Memory B cell (primary cell): ENCODE data around the gene APBA2.
A peak's percentile ranks its signal among the peaks of the same experiment; 100 is the strongest.

Experiments used
- ATAC-seq: fragments of 150-1000 bp; cut with Tn5 transposase; 2 replicates; pipeline ENCODE4 v1.10.0; 2021; ENCODE audit warnings: low read depth, mild to moderate bottlenecking, moderate library complexity
- DNase-seq, 2 donors: peaks; one replicate each; pipeline ENCODE4 v3.0.0; 2022; ENCODE audit warnings: low spot score in 2 of 2
- H3K27ac Mint-ChIP-seq: one replicate; pipeline ENCODE4 v1.8.0; 2022; ENCODE audit warnings: mild to moderate bottlenecking, moderate library complexity, mixed read lengths
- H3K27me3 Mint-ChIP-seq: one replicate; pipeline ENCODE4 v1.8.0; 2022; ENCODE audit warnings: mixed read lengths
- H3K36me3 Mint-ChIP-seq: one replicate; pipeline ENCODE4 v1.8.0; 2022; ENCODE audit warnings: mild to moderate bottlenecking, mixed read lengths
- H3K4me1 Mint-ChIP-seq: one replicate; pipeline ENCODE4 v1.8.0; 2022; ENCODE audit warnings: mixed read lengths
- H3K4me3 Mint-ChIP-seq: one replicate; pipeline ENCODE4 v1.8.0; 2022; ENCODE audit warnings: mild to moderate bottlenecking, moderate library complexity, mixed read lengths
- H3K9me3 Mint-ChIP-seq: one replicate; pipeline ENCODE4 v1.8.0; 2022; ENCODE audit warnings: mixed read lengths

APBA2 gene

DNA sequence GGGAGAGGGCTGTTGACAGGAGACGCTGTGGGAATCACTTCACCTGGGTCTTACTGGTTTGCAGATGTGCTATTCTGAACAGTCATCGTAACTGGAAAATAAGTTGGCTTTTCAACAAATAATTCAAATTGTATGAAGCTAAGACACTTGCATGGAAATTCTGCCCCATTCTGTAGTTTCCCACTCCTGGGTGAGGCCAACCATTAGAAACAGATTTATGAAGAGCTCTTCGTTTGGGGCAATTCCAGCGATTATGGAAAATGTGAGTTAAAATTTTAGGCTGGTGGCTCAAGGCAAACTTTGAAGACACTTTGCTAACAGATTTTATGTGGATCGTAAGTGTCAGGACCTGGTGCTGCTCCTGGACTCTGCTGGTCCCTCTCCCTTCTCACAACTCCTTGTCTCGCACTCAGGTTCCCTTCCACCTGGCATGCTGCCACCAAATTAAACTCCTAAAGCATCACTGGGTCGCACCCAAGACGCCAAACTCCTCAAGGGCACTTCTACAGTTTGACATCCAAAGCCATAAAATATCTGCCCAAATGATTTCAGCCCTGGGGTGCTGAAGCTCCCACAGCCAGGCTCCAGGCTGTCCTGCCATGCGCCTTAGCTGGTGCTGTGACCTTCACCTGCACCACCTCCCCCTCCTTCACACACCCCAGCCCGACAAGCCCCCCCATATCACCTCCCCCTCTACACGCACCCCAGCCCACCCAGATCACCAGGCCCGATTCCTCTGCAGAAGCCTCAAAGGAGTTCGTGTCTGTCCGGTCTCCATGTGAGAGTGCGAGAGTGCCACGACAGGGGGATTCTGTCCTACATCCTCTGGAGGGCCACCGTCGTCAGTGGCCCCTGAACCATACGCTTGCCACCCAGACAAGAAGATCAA is 245.4 kb downstream of the APBA2 start:
- Mint-ChIP-seq H3K27ac (no peak overlapping the region), H3K4me3 (no peak overlapping the region), H3K27me3 (peaks cover 5% of the 10 kb centered on the region), H3K4me1 (no peaks in the 10 kb centered on the region), H3K36me3 (no peaks in the 10 kb centered on the region), H3K9me3 (no peaks in the 10 kb centered on the region)
- DNase-seq, result no peak
- no peak for ATAC-seq

DNA sequence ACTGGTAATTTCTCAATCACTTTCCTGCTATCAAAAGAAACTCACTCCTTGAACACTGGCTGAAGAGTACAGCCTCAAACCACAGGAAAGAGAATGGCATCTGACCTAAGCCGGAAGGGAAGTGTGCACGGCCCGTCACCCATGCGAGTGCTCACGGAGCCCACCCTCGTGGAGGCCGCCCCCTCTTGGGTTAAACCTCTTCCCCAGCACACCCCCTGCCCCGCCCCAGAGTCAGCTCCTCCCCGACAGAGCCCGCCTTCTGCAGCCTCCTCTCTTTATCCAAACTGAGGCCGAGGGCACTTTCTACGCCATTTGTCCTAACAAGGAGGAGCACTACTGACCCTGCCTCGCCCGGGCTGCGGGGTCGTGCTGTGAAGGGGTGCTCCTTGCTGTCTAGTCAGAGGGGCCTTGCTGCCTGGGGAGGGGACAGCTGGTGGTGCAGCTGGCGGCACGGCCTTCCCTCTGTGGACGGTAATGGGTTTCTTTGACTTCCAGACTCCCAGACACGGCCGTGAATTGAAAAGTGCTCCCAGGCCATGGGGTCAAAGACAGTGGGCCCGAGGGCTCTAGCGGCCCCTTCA is 246.2 kb downstream of the APBA2 start:
- Mint-ChIP-seq H3K9me3 (no peaks in the 10 kb centered on the region), H3K27me3 (peaks cover 5% of the 10 kb centered on the region), H3K36me3 (no peaks in the 10 kb centered on the region), H3K4me1 (no peaks in the 10 kb centered on the region), H3K27ac (no peak overlapping the region), H3K4me3 (no peak overlapping the region)
- DNase-seq (no peak), ATAC-seq (no peak)

DNA sequence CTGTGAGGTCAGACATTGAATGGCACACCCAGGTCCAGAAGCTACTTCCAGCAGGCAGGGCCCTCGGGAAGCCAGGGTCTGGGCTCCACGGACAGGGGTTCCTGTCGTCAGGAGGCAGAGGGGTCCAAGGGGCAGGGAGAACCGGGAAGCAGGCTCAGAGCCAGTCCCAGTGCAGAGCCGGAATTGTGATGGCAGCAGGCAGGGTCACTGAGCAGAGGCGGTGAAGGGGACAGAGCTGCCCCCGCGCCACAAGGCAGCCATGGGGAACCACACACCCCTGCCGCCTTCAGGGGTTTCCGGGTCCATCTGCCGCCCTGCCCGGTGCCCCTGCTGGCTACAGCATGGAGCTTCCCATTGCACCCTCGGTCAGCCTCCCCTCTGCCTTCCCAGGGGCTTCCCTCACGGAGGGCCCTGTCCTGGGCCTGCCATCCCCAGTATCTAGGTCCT is 247.0 kb downstream of the APBA2 start:
- H3K4me1 Mint-ChIP-seq, result no peaks in the 10 kb centered on the region
- H3K36me3 Mint-ChIP-seq, result no peaks in the 10 kb centered on the region
- H3K9me3 Mint-ChIP-seq, result no peaks in the 10 kb centered on the region
- H3K4me3 Mint-ChIP-seq, result no peak overlapping the region
- no peak overlapping the region for H3K27ac Mint-ChIP-seq
- DNase-seq (no peak), ATAC-seq (no peak)
- peaks cover 5% of the 10 kb centered on the region for H3K27me3 Mint-ChIP-seq

DNA sequence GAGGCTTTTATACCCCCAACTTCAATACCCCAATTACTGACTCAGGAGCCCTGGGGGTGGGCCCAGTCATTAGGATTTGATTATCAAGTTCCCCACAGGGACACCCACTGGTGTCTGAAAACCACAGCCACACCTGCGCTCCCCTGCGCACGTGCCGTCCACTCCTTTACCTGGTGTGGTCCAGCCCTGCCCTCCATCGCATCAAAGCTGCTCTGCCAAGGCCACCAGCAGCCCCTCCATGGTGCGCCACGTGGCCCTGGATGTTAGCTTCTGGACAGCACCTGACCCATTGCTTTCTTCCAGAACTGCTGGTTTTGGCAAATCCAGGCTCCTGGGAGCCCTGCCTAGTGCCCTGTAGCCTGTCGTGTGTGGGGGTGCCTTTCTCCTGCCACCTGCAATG is 247.5 kb downstream of the APBA2 start:
- DNase-seq (no peak), ATAC-seq (no peak)
- no peaks in the 10 kb centered on the region for H3K36me3 Mint-ChIP-seq
- H3K9me3 Mint-ChIP-seq, result no peaks in the 10 kb centered on the region
- peaks cover 6% of the 10 kb centered on the region for H3K27me3 Mint-ChIP-seq
- no peak overlapping the region for H3K4me3 Mint-ChIP-seq
- H3K4me1 Mint-ChIP-seq, result no peaks in the 10 kb centered on the region
- H3K27ac Mint-ChIP-seq, result no peak overlapping the region

DNA sequence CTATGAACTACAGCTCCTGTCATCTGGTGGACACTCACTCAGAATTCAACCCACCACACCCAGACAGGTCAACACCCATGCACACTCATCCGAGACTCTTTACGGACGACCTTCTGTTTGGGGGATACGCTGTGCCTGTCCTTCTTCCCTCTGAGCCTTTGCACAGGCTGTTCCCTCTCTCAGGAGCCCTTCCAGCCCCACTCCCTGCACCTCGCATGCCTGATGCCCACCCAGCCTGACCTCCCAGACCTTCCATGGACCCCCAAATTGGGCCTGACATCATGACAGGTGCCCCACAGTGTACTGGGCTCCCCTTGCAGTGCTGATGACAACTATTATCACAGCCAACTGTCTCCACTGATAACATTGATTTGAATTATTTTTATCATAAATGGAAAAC is 248.0 kb downstream of the APBA2 start:
- Mint-ChIP-seq H3K4me1 (no peaks in the 10 kb centered on the region), H3K27me3 (peaks cover 10% of the 10 kb centered on the region), H3K36me3 (no peaks in the 10 kb centered on the region), H3K27ac (no peak overlapping the region), H3K4me3 (no peak overlapping the region), H3K9me3 (no peaks in the 10 kb centered on the region)
- ATAC-seq, result no peak
- DNase-seq, result no peak

DNA sequence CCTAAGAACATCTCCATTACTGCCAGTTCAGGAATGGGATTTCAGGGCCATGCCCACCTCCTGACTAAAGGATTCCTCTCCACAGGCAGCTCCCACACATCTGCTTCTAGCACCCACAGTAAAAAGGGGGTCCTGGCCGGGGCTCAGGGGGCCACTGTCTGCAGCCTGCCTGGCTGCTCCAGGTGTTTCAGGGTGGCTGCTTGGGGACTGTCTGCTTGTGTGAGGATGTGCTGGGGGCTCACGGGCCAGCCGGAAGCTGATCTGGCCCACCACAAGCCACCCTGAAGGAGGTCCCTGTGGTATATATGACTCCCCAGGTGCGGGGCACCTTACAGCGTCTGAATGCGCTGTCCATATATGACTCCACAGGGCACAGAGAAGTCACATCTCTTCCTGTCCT is 248.5 kb downstream of the APBA2 start:
- no peak overlapping the region for H3K27ac Mint-ChIP-seq
- no peaks in the 10 kb centered on the region for H3K4me1 Mint-ChIP-seq
- no peak for ATAC-seq
- DNase-seq, result no peak
- H3K4me3 Mint-ChIP-seq, result no peak overlapping the region
- H3K36me3 Mint-ChIP-seq, result no peaks in the 10 kb centered on the region
- H3K9me3 Mint-ChIP-seq, result no peaks in the 10 kb centered on the region
- peaks cover 10% of the 10 kb centered on the region for H3K27me3 Mint-ChIP-seq

DNA sequence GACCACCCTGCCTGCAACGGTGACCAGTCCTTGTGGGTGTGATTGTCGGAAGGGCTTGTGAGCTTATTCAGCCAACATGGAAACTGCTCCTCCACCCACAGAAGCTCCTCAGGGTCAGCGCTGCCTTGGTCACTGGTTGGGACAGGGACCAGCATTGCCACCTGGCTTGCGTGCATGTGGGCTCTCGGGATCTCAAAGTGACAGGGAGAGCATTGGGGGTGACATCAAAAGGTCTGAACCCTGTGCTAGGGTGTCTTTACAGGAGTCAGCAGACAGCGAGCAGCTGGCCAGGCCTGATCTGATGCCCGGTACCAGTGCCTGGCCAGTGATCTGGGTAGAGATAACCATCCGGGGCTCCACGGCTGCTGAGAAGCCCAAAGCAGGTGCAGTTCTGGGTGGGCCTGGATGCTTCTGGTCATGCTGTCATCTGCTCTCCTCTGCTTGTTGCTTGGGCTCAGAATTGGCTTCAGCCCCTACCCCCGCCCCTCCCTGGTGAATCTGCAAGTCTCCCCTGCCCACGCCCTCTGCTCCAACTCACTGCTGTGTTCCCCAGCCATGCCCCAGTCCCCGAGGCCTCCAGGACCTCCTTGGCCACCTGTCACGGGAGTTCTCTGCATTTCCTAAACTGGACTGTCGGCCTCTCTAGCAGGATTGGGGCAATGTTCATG is 249.0 kb downstream of the APBA2 start:
- Mint-ChIP-seq H3K9me3 (no peaks in the 10 kb centered on the region), H3K27ac (no peak overlapping the region), H3K36me3 (no peaks in the 10 kb centered on the region), H3K4me3 (no peak overlapping the region), H3K4me1 (peaks cover 2% of the 10 kb centered on the region), H3K27me3 (peaks cover 11% of the 10 kb centered on the region)
- ATAC-seq (no peak), DNase-seq (no peak)

DNA sequence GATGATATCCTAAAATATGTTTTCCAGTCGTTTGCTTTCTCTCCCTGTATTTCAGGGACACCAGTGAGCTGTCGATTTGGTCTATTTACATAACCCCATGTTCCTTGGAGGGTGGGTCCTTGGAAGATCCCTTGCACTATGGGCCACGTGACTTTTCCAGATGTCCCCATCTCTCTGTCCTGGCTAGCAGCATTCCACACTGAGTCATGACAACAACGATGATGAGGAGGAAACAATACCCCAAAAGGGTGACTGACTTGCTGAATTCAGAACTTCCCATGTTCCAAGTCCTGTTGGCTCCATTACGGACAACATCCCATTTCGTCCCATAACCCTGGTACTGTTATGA is 249.5 kb downstream of the APBA2 start:
- ATAC-seq (no peak), DNase-seq (no peak)
- H3K4me1 Mint-ChIP-seq, result peaks cover 6% of the 10 kb centered on the region
- no peak overlapping the region for H3K4me3 Mint-ChIP-seq
- H3K9me3 Mint-ChIP-seq, result no peaks in the 10 kb centered on the region
- no peaks in the 10 kb centered on the region for H3K36me3 Mint-ChIP-seq
- H3K27ac Mint-ChIP-seq, result no peak overlapping the region
- peaks cover 12% of the 10 kb centered on the region for H3K27me3 Mint-ChIP-seq

DNA sequence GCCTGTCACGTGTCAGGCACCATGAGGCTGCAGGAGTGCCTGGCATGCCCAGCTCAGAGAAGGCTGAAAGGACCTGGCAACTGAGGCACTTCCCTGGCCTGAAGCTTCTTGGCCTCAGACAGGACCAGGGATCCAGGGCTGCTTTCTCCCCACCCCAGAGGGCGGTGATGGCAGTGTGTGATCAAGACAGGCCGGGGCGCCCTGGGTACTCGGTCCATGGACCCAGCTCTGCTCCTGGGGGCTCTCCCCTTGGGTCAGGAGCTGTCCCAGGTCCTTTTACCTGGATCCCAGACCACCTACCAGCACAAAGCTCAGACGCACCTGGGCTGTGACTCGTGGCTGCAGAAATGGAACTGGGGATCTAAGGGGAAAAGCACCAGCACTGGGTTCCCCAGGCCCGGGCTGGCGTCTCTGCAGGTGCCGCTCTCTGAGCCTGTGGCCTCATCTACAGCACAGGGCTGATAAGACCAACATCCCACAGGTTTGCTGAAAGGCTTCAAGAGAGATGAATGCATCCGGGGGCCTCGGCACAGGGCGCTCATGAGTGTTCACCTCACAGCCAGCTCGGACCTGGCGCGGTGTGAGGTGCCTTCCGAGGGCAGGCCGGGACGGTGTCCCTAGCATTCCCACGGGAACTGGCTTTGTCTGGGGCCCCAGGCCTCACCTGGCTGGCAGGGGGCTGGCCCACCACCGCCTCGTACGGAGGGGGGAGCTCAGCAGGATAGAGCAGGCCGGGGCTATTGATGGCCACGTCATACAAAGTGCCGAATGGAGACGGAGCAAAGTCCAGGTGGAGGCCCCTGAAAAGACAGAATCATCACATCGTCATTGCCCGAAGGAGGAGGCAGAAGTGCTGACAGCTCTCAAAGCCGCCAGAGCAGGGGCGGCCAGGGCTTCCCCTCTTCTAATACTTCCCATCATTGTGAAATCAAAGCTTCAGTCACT is 250.2 kb downstream of the APBA2 start:
- Mint-ChIP-seq H3K36me3 (no peaks in the 10 kb centered on the region), H3K27ac (no peak overlapping the region), H3K4me1 (peaks cover 6% of the 10 kb centered on the region), H3K27me3 (peaks cover 15% of the 10 kb centered on the region), H3K4me3 (no peak overlapping the region), H3K9me3 (no peaks in the 10 kb centered on the region)
- DNase-seq (no peak), ATAC-seq (no peak)

DNA sequence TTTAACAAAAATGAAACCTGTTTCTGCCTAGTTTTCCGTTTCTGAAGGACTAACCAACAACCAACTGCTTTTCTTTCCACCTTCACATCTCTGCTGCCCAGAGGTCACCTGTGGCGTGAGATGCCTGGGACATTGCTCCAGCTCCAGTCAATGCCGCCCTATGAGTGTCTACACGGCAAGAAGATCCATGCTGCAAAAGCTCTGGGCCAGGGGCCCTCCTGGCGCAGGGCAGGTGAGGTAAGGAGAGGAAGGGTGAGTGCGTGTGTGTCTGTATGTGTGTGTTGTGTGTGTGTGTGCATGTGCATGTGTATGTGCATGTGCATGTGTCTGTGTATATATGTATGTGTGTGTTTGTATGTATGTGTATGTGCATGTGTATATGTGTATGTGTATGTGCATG is 252.5 kb downstream of the APBA2 start:
- no peaks in the 10 kb centered on the region for H3K9me3 Mint-ChIP-seq
- no peak overlapping the region for H3K4me3 Mint-ChIP-seq
- DNase-seq (no peak), ATAC-seq (no peak)
- H3K4me1 Mint-ChIP-seq, result peaks cover 6% of the 10 kb centered on the region
- H3K27ac Mint-ChIP-seq, result no peak overlapping the region
- H3K27me3 Mint-ChIP-seq, result peaks cover 19% of the 10 kb centered on the region
- H3K36me3 Mint-ChIP-seq, result no peaks in the 10 kb centered on the region

DNA sequence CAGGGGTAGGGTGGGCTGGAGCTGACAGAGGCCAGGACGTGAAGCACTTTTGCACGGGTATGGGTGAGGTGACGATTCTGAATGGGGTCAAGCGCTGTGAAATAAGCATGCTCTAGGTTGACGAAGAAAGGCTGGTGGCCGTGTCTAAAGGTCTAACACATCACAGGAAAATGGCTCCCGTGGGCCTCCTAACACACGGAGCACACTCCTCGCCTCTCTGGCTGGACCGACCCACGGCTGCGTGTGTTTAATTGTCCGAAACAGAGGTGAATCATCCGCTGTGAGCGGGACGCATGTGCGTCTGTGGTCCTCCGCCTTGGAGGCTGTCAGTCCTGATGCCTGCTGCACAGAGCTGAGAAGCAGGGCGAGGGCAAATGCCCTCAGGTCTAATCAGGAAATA is 253.3 kb downstream of the APBA2 start:
- ATAC-seq, result no peak
- DNase-seq, result no peak
- Mint-ChIP-seq H3K27ac (no peak overlapping the region), H3K4me1 (peaks cover 6% of the 10 kb centered on the region), H3K36me3 (no peaks in the 10 kb centered on the region), H3K9me3 (no peaks in the 10 kb centered on the region), H3K27me3 (peaks cover 17% of the 10 kb centered on the region), H3K4me3 (no peak overlapping the region)

DNA sequence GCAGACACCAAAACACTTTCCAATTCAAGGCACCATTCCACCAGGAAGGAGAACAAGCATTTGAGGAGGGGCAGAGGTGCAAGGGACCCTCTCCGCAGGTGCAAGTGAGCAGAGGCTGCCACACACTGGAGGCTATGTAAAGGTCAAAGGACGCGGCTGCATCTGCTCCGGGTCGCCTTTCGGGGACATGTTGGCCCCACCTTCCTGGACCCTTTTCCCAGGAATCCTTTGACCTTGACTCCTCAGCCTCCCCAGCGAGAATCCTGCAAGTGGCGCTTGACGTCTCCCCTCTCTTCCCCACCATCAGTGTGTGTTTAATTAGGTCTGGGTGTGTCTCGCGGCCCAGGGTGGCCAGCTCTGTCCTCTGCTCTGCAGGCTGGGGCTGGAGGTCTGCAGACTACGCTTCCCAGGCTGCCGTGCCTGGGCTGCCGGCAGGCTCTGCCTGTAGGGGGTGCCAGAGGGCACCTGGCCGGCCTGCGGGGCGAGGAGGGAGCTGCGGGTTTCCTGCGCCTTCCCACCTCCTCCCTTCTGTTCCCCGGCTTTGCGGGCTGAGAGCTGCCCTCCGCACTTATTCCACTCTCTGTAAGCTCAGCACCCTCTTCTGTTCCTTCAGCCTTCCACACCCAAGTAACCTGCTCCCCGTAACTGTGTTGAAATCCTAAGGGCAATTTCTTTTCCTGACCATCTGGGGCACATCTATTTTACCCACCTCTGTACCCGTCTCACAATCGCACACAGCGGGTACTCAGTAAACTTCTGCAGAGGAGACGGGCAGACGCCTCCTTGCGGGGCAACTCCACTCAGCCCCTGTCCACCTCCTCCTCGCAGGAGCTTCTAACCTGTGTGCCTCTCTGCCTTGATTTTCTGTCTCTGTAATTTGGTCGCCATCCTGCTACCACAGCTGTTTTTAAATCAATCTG is 254.0 kb downstream of the APBA2 start:
- Mint-ChIP-seq H3K36me3 (no peaks in the 10 kb centered on the region), H3K27ac (no peak overlapping the region), H3K4me3 (no peak overlapping the region), H3K27me3 (peaks cover 17% of the 10 kb centered on the region), H3K9me3 (no peaks in the 10 kb centered on the region), H3K4me1 (peaks cover 6% of the 10 kb centered on the region)
- peak; percentile 31 for ATAC-seq
- peak; percentile 21 to 22 for DNase-seq
